Mucosa of descending colon (tissue), 3 donors: ENCODE measurements around the gene TAC4. TPM values are rescaled to one million over a fixed set of nuclear protein-coding genes. Genes with fewer than 3 reads are reported as not detected.

ENCODE experiments used
- ATAC-seq: fragments of 200-7000 bp; cut with Tn5 transposase; one replicate; pipeline ENCODE4 v1.9.1; 2020; ENCODE audit warnings: mild to moderate bottlenecking, moderate library complexity
- DNase-seq, 3 donors: peaks; one replicate each; pipeline ENCODE4 v3.0.0-alpha.2; 2020
- H3K36me3 ChIP-seq: fragments of 200-600 bp; one replicate; pipeline ENCODE4 v1.8.0; 2021; ENCODE audit warnings: low read depth, mild to moderate bottlenecking
- H3K4me1 ChIP-seq: fragments of 200-600 bp; one replicate; pipeline ENCODE4 v1.8.0; 2021; ENCODE audit warnings: low read depth, mild to moderate bottlenecking
- H3K4me3 ChIP-seq: fragments of 200-600 bp; one replicate; pipeline ENCODE4 v1.8.0; 2021; ENCODE audit warnings: mild to moderate bottlenecking
- H3K9me3 ChIP-seq: fragments of 200-600 bp; one replicate; pipeline ENCODE4 v1.8.0; 2021; ENCODE audit warnings: mild to moderate bottlenecking
- CTCF ChIP-seq: fragments of 200-600 bp; IDR thresholded peaks from one replicate; pipeline ENCODE4 v1.8.0; 2022; ENCODE audit warnings: antibody characterized with exemption, mild to moderate bottlenecking
- intact Hi-C, 2 donors: fragments of 100-400 bp; cut with DNase I in 1 of 2; cut with micrococcal nuclease in 1 of 2; formaldehyde crosslinking; loops; one replicate each; pipeline versions ENCODE4 v1.11.0 to v1.11.1; 2022; cut with DNase I, micrococcal nuclease
- total RNA-seq, 3 donors: library from RNA; stranded (reverse); fragmentation: NEBNext Ultra II Directional in 2 of 3; extraction: Animal tissue kit (Norgen Biotek cat#: 25700) in 2 of 3; gene quantifications; one replicate each; pipeline versions ENCODE4 v1.2.1 to v1.2.4, GENCODE V29; 2021 to 2023
- donor health status: DM: no; HTN: no; CAD: no; lungs with moderate emphysema.
- donor health status: DM: no; HTN: no; CAD: no.
- donor health status: DM: no; HTN: yes; CAD: no.

Gene TAC4
- total RNA-seq, 3 donors from 2014 or later = not detected

- Histone ChIP-seq H3K4me1 (no peaks in the 10 kb centered on the region), H3K36me3 (no peaks in the 10 kb centered on the region), H3K9me3 (no peaks in the 10 kb centered on the region), H3K4me3 (no peak overlapping the region)
- DNase-seq = no peak
- intact Hi-C loops = loop anchor here in 1 of 2 donors (5.0 kb wide), 1 partner anchor 135 kb away; no protein-coding TSS in a partner anchor
- TF ChIP-seq CTCF = no peak
- ATAC-seq = no peak
Observed at GRCh38 chr17:49866882-49867413, 19.1 kb upstream of the TAC4 start.

- TF ChIP-seq CTCF = no peak
- ATAC-seq = no peak
- no peak for DNase-seq
- Histone ChIP-seq H3K4me1 (no peaks in the 10 kb centered on the region), H3K36me3 (no peaks in the 10 kb centered on the region), H3K4me3 (no peak overlapping the region), H3K9me3 (no peaks in the 10 kb centered on the region)
- intact Hi-C loops = loop anchor here in 1 of 2 donors (5.0 kb wide), 1 partner anchor 136 kb away; no protein-coding TSS in a partner anchor
Observed at GRCh38 chr17:49866019-49866380, 18.1 kb upstream of the TAC4 start.

GRCh38 chr17:49862781-49863331 lies 15.0 kb upstream of the TAC4 start:
- ATAC-seq (no peak), DNase-seq (no peak)
- H3K36me3 ChIP-seq = no peaks in the 10 kb centered on the region
- no peak for TF ChIP-seq CTCF
- H3K4me3 ChIP-seq = no peak overlapping the region
- no peaks in the 10 kb centered on the region for H3K4me1 ChIP-seq
- H3K9me3 ChIP-seq = no peaks in the 10 kb centered on the region
- intact Hi-C loops = no loop called here

GRCh38 chr17:49861150-49861884 lies 13.4 kb upstream of the TAC4 start:
- intact Hi-C loops = no loop called here
- Histone ChIP-seq H3K4me3 (no peak overlapping the region), H3K36me3 (no peaks in the 10 kb centered on the region), H3K9me3 (no peaks in the 10 kb centered on the region), H3K4me1 (no peaks in the 10 kb centered on the region)
- peak; percentile 65 for TF ChIP-seq CTCF
- ATAC-seq = peak; percentile 61
- peak in 1 of 3 donors; percentile 57 for DNase-seq

- peak in 1 of 3 donors; percentile 31 for DNase-seq
- no peak for TF ChIP-seq CTCF
- intact Hi-C loops = loop anchor here in 1 of 2 donors (10.0 kb wide), 2 partner anchors 155 to 295 kb away; partner anchors contain the start of gene SLC35B1
- ATAC-seq = peak; percentile 73
- H3K4me3 ChIP-seq = no peak overlapping the region
- H3K36me3 ChIP-seq = no peaks in the 10 kb centered on the region
- H3K4me1 ChIP-seq = no peaks in the 10 kb centered on the region
- H3K9me3 ChIP-seq = no peaks in the 10 kb centered on the region
Observed at GRCh38 chr17:49859991-49860953, 12.4 kb upstream of the TAC4 start.
